ENCODE results near the gene AMFR. TPM values are rescaled to one million over a fixed set of nuclear protein-coding genes. Genes with fewer than 3 reads are reported as not detected.

The AMFR gene
- total and polyA plus RNA-seq, 8 donors = 16.8 to 254 (median 68.2) TPM

DNA sequence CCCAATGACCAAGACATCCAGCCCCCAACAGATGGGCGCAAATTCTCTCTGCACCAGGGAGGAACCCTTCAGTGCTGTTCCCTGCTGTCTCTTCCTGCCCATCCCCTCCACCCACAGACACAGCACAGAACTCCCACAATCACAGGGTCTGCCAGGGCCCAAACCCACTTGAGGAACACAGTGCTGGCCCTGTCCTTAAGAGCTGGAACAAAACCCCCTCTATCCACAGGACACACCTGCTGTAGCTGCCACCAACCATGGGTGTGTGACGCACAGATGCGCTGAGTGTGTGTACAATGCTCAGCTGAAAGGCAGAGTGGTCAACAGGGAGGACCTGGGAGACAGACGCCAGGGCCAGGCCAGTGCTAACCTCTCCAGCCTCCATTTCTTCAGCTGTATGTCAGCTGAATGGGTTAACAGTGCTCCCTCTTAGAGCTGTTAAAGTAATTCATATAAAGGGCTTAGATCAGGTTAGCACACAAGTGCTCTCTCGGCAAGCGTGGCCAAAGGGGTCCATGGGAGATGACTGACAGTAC is 62.1 kb downstream of the AMFR start:
- Histone ChIP-seq H3K36me3 (peaks cover 36 to 73% (median 67%) of the 10 kb centered on the region in 4 donors), H3K4me1 (peaks cover 0 to 3% (median 0%) of the 10 kb centered on the region in 4 donors), H3K27ac (no peak overlapping the region), H3K4me3 (no peak overlapping the region), H3K9me3 (no peaks in the 10 kb centered on the region), H3K27me3 (no peaks in the 10 kb centered on the region)
- no peak for DNase-seq
- 93 to 96% (median 95%) methylated on average over 3 to 6 of the region's 6 CpGs for WGBS, 5 donors
- intact Hi-C loops (cut with DNase I; ENCODE audit: low total_unique reads) = no loop called here
- TF ChIP-seq EP300 (IDR thresholded peaks at IDR 0.05) (no peak), POLR2A (IDR thresholded peaks at IDR 0.05) (no peak), POLR2AphosphoS5 (IDR thresholded peaks at IDR 0.05) (no peak)
- TF ChIP-seq, protein P1, sequence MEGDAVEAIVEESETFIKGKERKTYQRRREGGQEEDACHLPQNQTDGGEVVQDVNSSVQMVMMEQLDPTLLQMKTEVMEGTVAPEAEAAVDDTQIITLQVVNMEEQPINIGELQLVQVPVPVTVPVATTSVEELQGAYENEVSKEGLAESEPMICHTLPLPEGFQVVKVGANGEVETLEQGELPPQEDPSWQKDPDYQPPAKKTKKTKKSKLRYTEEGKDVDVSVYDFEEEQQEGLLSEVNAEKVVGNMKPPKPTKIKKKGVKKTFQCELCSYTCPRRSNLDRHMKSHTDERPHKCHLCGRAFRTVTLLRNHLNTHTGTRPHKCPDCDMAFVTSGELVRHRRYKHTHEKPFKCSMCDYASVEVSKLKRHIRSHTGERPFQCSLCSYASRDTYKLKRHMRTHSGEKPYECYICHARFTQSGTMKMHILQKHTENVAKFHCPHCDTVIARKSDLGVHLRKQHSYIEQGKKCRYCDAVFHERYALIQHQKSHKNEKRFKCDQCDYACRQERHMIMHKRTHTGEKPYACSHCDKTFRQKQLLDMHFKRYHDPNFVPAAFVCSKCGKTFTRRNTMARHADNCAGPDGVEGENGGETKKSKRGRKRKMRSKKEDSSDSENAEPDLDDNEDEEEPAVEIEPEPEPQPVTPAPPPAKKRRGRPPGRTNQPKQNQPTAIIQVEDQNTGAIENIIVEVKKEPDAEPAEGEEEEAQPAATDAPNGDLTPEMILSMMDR (IDR thresholded peaks at IDR 0.05) = no peak

DNA sequence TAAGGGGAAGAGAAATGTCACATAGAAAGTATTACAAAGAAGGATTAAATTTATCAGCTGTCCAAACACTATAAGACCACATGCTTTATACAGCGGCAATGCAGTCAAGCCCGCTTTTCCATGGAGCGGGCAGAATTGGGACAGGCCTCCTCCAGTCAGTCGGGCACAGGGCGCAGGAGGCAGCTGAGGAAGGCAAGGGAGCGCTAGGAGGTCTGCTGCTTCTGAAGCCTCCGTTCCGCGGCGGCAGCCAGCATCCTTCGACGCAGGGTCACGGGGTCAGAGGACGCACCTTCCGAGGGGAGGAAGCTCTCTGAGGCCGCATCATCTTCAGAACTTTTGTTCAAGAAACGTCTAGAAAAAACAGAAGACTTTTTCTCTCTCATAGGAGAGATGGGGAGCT is 62.6 kb downstream of the AMFR start:
- no peak for DNase-seq
- Histone ChIP-seq H3K27me3 (no peaks in the 10 kb centered on the region), H3K4me3 (no peak overlapping the region), H3K27ac (no peak overlapping the region), H3K4me1 (peaks cover 0 to 9% (median under 1%) of the 10 kb centered on the region in 4 donors), H3K36me3 (peaks cover 34 to 68% (median 62%) of the 10 kb centered on the region in 4 donors), H3K9me3 (no peaks in the 10 kb centered on the region)
- 92 to 94% (median 93%) methylated on average over 17 of the region's 17 CpGs for WGBS, 5 donors
- intact Hi-C loops (cut with DNase I; ENCODE audit: low total_unique reads) = no loop called here
- TF ChIP-seq EP300 (IDR thresholded peaks at IDR 0.05) (no peak), POLR2A (IDR thresholded peaks at IDR 0.05) (no peak), POLR2AphosphoS5 (IDR thresholded peaks at IDR 0.05) (no peak)
- TF ChIP-seq, protein P1 (IDR thresholded peaks at IDR 0.05) = no peak

DNA sequence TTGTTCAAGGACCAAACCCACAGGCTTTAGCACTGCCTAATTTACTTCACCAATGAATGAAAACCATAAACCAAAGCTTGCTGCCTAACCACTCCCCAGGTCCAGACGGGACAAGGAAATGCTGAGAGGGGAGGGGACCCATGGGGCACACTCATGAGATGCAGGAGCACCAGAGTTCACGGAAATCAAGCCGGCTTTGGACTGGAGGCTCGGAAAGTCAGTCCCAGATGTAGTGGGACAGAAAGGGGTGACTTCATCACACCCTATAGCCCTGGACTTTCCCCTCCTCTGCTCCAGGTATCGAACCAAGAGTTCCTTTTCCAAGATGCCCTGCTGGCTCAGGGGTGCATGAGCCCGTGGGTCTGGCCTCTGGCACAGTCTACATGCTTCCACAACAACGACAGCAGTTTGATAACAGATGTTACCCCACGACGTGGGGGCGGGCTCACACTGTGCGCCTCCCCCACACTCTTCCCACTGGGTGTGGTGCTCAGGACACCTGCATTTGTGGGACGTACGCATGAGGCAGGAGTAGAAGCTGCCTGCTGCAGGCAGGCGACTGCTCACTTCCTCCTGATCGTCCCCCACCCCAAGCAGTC is 63.2 kb downstream of the AMFR start:
- Histone ChIP-seq H3K4me3 (no peak overlapping the region), H3K36me3 (peaks cover 31 to 62% (median 56%) of the 10 kb centered on the region in 4 donors), H3K27ac (no peak overlapping the region), H3K9me3 (no peaks in the 10 kb centered on the region), H3K4me1 (peaks cover 0 to 14% (median 6%) of the 10 kb centered on the region in 4 donors), H3K27me3 (no peaks in the 10 kb centered on the region)
- WGBS, 5 donors = 73 to 80% (median 79%) methylated on average over 9 to 15 of the region's 15 CpGs
- no peak for TF ChIP-seq POLR2AphosphoS5 (IDR thresholded peaks at IDR 0.05)
- no peak for TF ChIP-seq POLR2A (IDR thresholded peaks at IDR 0.05)
- TF ChIP-seq EP300 (IDR thresholded peaks at IDR 0.05) = no peak
- TF ChIP-seq, protein P1 (IDR thresholded peaks at IDR 0.05) = no peak
- intact Hi-C loops (cut with DNase I; ENCODE audit: low total_unique reads) = no loop called here
- peak in 1 of 2 donors; percentile 11 for DNase-seq

DNA sequence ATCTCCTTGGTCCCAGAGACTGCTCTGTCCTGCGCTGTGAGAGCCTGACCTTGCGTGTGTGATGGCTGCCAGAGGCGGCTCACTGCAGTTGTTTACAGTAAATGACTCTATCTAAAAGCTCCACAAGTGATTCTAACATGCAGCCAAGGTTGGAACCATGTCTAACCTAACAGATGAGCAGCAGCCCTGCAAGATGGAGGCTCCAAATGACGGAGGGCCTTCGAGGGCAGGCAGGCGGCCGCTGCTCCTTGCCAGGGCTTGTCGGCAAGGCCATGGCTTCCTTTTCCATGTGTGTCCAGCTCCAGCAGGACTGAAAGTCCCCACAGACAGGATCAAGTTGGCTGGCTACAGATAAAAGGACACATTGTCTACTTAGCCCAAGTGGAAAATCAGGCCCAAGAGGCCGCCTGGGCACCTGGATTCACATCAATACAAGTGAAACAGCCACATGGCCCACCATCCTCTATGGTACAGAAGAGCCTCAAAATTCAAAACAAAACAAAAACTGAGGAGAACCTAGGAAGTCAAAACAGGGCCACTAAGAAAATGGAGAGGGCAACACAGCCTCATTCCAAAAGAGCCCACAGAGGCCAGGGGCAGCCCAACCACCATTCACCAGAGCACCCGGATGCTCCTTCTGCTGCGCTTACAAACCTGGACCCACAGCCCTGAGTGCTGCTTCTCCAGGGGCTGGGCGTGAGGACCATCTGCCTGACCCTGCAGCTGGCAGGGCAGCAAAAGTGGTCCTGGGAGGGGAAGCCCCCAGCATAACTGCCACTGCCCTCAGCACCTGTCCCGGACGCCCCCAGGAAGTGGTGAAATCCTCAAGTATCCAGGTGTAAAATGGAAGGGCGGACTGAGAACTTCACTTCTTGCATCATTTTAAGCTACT is 65.0 kb downstream of the AMFR start:
- Histone ChIP-seq H3K9me3 (no peaks in the 10 kb centered on the region), H3K27ac (peak overlapping the region in 1 of 5 donors; percentile 14), H3K36me3 (peaks cover 24 to 48% (median 43%) of the 10 kb centered on the region in 4 donors), H3K27me3 (no peaks in the 10 kb centered on the region), H3K4me3 (no peak overlapping the region), H3K4me1 (peaks cover 10 to 27% (median 17%) of the 10 kb centered on the region in 4 donors)
- no peak for TF ChIP-seq POLR2A (IDR thresholded peaks at IDR 0.05)
- no peak for TF ChIP-seq EP300 (IDR thresholded peaks at IDR 0.05)
- TF ChIP-seq, protein P1 (IDR thresholded peaks at IDR 0.05) = no peak
- no peak for TF ChIP-seq POLR2AphosphoS5 (IDR thresholded peaks at IDR 0.05)
- WGBS, 5 donors = 90 to 93% (median 90%) methylated on average over 13 to 15 of the region's 15 CpGs
- DNase-seq = peak in 1 of 2 donors; percentile 20
- intact Hi-C loops (cut with DNase I; ENCODE audit: low total_unique reads) = no loop called here

All from stomach (tissue), 9 donors.